Subcutaneous preadipocyte (primary cell): ENCODE data around the gene CENPK. TPM values are rescaled to one million over a fixed set of nuclear protein-coding genes. Genes with fewer than 3 reads are reported as not detected.

ENCODE experiments used
- small RNA-seq: library from RNA; depleted of rRNA; stranded (forward); fragments of <200 nt; gene quantifications from one replicate; pipeline ENCODE3, GENCODE V24; 2012
- total RNA-seq: library from RNA; depleted of rRNA; stranded (reverse); fragments of >200 nt; gene quantifications from 2 replicates; pipeline ENCODE4 v1.2.3, GENCODE V29; 2012

The CENPK gene
- 20.9 and 36.9 TPM in 2 replicates for total RNA-seq

GRCh38 chr5:65562731-65563701 is at the start of gene CENPK, which contains the start of gene PPWD1:
Gene CENPK (minus strand): TSS chr5:65563168. CDS start chr5:65554907, 8,261 bp downstream.
Gene PPWD1 (plus strand): TSS chr5:65563296. CDS start chr5:65563311, 15 bp downstream.

GRCh38 chr5:65481635-65482295 is 81.2 kb downstream of the CENPK start, which contains the start of gene ADAMTS6:
Gene ADAMTS6 (minus strand): TSS chr5:65481920. CDS start chr5:65473673, 8,247 bp downstream.

Small RNAs within 50 kb of the gene (small RNA-seq; reads per million reads assigned to genes)
- gene RNU6-540P: not detected

Other genes starting within 250 kb of the CENPK start
- 43.7 and 68.6 TPM in 2 replicates for gene ADAMTS6, start 81.2 kb downstream of the CENPK start, total RNA-seq
- gene PPWD1, start 128 bp upstream of the CENPK start, total RNA-seq: 29.3 and 31.2 TPM in 2 replicates
- gene TRIM23, start 61.2 kb upstream of the CENPK start, total RNA-seq: 20.6 and 22.7 TPM in 2 replicates
- 2.3 and 2.9 TPM in 2 replicates for gene SHLD3, start 61.9 kb upstream of the CENPK start, total RNA-seq
- 16.4 and 17.3 TPM in 2 replicates for gene TRAPPC13, start 61.9 kb upstream of the CENPK start, total RNA-seq
- 10.4 and 11.0 TPM in 2 replicates for gene SGTB, start 158.9 kb upstream of the CENPK start, total RNA-seq
- 34.9 and 49.9 TPM in 2 replicates for gene NLN, start 159.0 kb upstream of the CENPK start, total RNA-seq